GM21423 (cell line): ENCODE results near the gene PPP1R13B.
A peak's percentile ranks its signal among the peaks of the same experiment; 100 is the strongest.
"Not testable (repeated sequence)": the region's sequence is repeated elsewhere in the genome, so short reads cannot be mapped to it uniquely, and the experiment has no call there.

Experiments used
- ATAC-seq: cut with Tn5 transposase; IDR thresholded peaks from one replicate; pipeline ENCODE4 v1.9.1; 2021; ENCODE audit warnings: mild to moderate bottlenecking, moderate library complexity; ENCODE audit not compliant: unreplicated experiment

PPP1R13B gene, protein sequence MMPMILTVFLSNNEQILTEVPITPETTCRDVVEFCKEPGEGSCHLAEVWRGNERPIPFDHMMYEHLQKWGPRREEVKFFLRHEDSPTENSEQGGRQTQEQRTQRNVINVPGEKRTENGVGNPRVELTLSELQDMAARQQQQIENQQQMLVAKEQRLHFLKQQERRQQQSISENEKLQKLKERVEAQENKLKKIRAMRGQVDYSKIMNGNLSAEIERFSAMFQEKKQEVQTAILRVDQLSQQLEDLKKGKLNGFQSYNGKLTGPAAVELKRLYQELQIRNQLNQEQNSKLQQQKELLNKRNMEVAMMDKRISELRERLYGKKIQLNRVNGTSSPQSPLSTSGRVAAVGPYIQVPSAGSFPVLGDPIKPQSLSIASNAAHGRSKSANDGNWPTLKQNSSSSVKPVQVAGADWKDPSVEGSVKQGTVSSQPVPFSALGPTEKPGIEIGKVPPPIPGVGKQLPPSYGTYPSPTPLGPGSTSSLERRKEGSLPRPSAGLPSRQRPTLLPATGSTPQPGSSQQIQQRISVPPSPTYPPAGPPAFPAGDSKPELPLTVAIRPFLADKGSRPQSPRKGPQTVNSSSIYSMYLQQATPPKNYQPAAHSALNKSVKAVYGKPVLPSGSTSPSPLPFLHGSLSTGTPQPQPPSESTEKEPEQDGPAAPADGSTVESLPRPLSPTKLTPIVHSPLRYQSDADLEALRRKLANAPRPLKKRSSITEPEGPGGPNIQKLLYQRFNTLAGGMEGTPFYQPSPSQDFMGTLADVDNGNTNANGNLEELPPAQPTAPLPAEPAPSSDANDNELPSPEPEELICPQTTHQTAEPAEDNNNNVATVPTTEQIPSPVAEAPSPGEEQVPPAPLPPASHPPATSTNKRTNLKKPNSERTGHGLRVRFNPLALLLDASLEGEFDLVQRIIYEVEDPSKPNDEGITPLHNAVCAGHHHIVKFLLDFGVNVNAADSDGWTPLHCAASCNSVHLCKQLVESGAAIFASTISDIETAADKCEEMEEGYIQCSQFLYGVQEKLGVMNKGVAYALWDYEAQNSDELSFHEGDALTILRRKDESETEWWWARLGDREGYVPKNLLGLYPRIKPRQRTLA

DNA sequence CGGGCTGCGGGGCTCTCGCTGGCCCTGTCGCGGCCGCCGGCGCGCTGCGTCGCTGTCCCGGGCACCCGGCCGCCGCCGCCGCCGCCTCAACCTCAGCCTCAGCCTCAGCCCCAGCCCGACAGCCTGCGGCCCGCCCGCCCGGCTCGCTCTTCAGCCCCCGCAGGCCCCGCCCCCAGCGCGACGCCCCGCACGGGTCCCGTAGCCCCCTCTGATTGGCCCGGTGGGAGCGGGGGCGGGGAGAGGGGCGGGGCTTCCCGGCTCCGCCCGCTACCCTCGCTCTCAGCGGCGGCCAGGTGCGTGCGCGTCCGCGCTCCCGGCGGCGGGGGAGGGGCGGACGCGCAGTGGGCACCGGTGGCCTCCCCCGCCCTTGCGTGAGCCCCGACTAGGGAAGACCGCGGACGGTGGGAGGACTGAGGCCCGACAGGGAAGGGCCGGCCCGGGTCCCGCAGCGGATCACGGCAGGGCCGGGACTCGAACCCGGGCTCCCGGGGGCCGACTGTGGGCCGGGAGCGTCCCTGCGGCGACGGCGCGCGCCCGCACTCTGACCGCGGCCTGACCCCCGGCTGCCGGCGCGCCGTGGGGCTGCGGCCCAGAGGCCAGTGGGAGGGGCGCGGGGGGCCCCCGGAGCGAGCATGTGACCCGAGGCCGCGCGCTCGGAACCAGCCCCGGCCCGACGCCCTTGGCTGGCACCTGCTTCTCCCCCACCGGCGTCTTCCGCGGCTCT is at the start of gene PPP1R13B:
PPP1R13B (minus strand) TSS at position 125 of the 724 bp plus-strand sequence. CDS start 268 bp downstream, outside the sequence.
- peak; percentile 85 for ATAC-seq

DNA sequence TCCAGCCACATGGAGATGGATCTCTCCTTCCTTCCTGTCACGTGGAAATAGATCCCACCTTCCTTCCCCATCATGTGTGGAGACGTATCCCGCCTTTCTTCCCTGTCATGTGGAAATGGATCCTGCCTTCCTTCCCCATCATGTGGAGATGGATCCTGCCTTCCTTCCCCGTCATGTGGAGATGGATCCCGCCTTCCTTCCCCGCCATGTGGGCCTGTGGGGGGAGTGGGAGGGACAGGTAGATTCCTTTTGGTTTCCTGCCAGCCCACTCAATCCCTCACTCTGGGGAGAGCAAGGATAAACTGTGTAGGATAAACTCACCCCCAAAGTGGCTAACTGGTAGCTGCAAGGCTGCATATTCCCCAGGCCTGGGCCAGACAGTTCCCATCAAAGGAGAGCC is 49.2 kb upstream of the PPP1R13B start:
- ATAC-seq = no peak

DNA sequence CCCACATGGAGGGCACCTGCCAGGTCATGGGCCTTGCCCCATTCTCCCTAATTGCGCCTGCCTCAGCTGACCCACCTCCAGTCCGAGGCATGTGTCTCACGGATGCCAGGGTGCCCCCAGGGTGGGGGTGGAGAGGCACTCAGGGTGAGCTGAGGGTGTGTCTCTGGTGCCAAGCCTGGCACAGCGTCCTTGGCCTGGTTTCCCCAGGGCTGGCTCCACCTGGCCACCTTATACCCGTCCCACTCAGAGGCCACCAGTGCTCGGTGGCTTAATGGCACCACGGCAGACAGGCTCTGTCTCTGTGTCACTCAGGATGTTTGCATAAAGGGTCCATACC is 47.3 kb upstream of the PPP1R13B start:
- ATAC-seq = no peak

DNA sequence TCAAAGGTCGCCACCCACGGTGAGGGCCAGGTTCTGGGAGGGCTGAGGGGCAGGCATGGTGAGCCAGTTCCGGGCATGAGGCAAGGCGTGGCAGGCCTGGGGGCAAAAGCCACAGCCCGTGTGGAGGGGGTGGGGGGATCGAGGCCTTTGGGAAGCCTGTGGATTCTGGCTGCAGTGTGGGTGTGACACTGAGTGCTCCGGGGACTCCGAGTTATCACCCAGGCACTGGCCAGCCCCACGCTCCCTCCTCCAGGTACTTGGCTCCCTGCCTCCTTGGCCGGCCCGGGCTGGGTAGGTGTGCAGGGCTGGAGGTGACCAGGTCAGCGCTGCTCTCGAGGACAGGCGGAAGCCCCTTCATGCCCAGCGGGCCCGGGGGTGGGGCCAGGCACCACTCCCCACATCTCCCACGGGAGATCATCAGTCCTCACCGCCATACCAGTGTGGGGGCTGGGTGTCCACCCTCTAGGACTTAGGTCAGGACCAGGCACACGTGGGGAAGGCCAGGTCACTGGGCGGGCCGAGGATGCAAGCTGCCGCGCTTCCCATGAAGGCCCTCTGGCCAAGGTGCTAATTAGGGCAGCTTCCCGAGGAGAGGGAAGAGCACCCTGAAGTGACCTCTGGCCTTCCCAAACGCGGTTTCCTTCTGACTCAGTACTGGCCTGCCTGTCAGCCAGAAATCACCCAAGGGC is 46.8 kb upstream of the PPP1R13B start:
- ATAC-seq = no peak

DNA sequence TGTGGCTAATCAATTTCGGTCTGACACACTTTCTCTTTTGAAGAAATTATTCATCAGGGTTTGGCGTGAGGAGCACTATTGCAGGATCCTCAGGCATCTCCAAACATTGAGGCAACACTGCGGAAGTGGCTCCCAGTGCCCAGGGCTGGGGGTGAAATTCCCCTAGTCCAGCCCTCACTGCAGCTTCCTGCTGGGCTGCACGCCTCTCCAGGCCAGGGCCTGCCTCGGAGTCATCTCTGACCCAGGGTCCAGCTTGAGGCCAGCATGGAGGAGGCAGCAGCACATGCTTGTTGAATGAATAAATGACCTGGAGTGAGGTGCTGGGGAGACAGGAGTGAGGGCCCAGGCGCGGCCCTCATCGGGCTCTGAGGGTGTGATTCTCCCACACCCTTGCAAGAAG is 44.9 kb upstream of the PPP1R13B start:
- ATAC-seq = no peak

DNA sequence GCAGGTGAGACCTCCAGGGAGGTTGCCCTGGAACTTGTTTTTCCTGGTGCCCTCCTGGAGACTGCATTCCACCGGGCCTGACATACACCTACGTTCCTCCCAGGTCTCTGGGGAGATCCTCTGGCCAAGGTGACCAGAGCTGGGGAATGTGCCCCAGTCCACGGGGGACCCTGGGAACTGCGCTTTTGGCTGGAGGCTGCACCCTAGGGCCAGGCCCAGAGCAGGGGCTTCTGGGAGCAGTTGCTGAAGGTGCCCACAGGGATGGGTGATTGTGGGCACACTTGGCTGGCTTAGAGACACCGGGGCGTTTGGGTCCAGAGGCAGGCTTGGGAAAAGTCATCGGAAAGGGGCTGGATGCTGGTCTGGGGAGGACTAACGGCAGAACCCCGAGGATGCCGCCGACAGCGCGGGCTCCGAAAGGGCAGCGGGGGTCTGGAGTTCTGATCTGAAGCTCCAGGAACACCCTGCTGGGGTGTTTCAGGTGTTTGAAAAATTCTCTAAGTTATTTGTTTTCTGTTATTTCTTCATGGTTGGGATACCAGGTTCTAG is 44.4 kb upstream of the PPP1R13B start:
- no peak for ATAC-seq

DNA sequence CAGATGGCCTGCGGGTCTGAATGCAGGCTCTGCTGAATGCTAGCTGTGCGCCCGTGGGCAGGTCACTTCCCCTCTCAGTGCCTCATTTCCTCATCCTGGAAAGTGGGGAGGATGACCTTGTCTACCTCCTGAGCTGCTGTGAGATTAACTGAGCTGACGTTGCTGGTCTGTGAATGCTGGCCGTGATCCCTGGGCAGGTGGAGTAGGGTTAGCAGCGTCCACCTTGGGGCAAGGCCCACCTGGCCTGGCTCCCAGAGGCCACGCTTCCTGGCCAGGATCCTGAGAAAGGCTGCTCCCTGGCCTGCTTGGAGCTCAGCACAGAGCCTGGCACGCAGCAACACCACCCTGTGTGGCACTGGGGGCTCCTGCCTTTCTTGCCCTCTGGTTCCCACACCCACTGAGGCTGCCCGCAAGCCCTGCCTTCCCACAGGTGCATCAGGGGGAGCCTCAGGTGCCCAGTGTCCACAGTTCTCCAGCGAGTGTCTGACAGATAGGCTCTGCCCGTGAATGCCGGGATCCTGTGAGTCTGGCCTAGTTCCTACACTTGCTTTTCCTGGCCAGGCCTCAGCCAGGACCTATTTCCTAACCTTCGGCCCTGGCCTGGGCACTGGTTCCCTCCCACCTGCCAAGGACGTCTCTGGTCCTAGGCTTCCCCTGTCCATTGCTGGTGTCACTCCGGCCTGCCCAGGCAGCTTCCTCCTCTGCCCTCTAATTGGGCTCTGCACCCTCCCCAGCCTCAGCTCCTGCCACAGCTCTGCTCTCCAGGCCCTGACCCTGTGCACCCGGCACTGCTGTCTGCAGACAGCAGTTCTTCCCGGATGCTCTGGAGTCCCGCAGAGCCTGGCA is 43.7 kb upstream of the PPP1R13B start:
- ATAC-seq = no peak

DNA sequence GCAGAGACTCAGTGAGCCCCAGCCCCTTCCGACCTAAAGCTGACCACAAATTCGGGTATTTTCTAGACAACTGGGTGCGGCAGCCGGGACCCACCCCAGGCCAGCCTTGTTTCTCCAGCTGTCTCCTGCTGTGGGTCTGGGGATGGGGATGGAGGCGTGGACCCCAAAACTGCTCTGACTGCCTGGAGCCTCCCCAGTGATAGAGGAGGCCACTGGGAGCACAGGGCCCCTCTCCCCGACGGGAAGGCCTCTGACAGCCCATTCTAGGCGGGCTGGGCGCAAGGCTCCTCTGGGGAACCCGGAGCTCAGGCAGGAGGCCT is 42.6 kb upstream of the PPP1R13B start:
- ATAC-seq = no peak

DNA sequence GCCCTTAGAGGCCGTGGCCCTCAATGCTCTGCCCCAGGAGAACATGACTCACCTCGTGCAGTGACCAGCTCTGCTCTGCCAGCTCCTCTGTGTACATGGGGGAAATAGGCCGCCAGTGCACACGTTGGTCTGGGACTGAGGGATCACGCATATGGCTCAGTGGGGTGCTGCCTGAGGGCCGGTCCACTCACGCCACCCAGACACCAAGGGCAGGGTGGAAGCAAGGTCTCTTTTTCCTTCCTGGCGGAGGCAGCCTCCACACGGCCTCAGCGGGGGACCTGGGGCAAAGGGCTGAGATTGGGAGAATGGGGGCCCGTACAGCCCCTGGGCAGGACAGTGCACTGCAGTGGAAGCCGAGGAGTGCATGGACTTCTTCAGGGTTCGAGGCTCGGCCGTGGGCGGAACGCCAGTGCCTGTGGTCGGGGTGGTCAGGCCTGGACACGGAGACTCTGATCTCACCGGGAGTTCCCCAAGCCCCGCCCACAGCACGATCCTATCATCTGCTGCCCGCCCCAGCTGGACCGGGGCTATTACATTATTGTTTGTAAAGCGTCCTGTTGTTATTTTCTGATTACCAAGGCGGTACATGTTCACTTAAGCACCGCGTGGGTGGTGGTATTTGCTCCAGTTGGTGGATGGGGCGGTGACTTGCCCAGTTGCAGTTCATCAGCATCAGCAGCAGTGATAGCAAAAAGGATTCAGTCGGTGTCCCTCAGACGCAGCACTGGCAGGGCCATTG is 42.1 kb upstream of the PPP1R13B start:
- no peak for ATAC-seq

DNA sequence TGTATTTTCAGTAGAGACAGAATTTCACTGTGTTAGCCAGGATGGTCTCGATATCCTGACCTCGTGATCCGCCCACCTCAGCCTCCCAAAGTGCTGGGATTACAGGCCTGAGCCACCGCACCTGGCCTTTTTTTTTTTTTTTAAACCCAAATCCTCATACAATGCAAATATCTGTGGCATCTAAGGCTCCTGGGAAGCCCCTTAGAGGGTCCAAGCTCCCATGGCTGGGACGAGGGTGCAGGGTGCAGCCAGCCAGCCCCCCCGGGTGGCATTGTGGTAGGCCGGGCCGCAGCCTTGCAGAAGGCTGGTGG is 41.6 kb upstream of the PPP1R13B start:
- ATAC-seq = not testable (repeated sequence)

DNA sequence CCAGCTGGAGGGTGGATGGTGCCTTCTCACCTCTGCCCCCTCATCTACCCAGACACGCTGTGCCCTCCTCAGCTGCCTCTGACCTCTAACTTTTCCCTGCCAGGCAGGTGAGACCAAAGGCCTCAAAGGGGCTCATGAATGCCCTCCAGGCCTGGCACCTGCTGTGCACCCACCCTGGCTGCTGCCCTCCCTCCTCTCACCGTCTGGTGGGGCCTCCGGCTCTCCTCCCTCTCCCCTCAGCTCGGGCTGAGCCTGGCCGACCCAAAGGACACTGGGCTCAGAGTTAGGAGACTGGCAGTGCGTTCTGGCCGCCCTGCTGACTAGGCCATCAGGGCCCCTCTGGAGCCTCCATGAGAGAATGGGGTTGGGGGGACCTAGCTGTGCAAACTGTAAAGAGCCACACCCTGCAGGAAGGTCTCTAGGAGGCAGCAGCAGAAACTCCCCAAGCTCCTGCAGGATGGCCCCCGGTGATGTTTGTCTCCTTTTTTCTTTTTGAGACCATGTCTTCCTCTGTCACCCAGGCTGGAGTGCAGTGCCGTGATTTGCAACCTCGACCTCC is 40.3 kb upstream of the PPP1R13B start:
- ATAC-seq = no peak

DNA sequence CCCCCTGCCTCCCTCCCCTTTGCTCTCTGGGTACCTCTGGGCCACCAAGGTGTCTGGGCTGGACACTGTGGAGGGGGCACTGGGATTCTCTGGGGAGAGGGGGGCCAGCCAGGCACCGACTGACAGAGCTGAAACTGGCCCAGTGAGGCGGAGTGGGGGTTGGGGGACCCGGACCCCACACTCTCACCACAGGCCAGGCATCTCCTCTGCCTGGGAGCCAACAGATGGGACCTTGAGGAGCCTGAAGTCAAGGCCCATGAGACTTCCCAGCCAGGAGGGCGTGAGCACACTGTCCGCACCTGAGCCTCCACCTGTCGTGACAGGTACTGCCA is 39.8 kb upstream of the PPP1R13B start:
- ATAC-seq = no peak

DNA sequence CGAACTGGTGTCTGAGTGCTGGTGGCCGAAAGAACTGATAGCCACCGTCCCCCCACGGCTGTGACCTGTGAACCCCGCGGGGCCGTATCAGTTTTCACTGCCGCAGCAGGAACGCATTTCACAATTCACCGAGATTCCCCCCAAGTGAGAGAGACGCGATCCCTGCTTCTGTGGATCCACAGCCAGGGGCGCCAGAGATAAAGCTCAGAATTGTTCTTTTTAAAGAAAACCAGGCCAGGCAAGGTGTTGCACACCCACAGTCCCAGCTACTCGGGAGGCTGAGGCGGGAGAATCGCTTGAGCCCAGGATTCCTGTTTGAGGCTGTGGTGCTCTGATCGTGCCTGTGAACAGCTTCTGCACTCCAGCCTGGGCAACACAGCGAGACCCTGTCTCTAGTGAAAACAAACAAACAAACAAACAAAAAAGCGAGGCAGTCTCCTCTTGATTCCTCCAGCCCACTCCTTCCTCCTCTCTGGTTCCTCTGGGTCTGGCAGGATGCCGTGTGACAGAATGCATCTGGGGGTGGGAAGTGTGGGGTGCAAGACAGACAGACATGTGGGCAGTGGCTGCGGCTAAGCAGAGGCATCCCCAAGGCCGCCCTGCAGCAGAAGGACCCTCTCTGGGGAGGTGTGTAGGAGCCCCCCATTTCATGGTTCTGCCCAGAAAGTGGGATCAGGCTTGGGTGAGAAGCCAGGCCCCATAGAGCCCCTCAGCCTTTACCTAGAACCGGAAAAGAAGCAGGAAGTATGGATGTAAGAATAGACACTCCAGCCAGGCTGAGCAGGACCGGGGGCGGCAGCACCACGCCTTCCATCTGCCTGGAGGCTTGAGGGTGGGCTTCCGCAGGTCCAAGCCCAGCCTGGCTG is 39.2 kb upstream of the PPP1R13B start:
- no peak for ATAC-seq

DNA sequence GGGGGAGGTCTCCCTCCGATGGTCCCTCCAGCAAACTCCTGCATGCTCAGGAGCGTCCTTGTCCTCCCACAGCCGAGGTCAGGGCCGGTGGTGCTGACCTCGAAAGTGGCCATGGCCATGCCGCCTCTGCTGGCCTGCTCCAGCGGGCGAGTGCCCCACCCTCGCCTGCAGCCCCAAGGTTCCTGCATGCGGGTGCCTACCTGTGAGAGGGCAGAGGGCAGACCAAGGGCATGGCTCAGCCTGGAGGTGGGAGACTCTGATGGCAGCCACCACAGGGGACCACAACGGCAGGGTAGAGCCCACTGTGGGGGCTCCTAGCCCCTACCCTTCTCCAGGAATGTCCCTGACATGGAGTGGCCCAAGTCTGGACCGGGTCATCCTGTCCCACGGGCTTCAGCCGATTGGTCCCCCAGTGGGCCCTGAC is 38.1 kb upstream of the PPP1R13B start:
- ATAC-seq = no peak

DNA sequence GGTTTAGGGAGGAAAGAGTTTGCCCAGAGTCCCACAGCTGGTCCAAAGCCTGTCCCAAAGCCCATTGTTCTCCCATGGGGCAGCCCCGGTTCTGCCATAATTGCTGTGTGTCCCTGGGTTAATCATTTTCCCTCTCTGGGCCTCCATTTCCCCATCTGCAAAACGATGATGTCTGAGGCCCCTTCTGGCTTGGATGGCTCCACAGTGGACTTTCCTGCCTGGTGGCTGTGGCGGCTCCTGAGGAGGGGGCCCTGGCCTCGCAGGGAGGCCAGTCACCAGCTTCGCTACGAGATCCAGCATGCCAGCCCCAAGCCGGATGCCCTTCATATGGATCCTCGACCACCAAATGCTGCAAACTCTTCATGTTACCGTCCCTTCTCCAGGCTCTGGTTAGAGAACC is 37.5 kb upstream of the PPP1R13B start:
- no peak for ATAC-seq

DNA sequence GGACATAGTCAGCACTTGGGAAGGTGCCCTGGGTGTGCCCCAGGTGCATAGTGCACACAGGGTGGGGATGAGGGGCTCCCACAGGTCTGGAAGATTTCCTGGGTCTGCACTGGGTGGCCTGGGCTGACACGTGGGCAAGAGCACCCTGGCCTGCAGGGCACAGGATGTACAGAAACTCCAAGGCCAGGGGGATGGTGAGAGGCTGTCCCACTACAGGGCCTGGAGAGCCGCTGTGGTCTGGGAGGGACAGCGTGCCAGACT is 35.8 kb upstream of the PPP1R13B start:
- ATAC-seq = no peak

DNA sequence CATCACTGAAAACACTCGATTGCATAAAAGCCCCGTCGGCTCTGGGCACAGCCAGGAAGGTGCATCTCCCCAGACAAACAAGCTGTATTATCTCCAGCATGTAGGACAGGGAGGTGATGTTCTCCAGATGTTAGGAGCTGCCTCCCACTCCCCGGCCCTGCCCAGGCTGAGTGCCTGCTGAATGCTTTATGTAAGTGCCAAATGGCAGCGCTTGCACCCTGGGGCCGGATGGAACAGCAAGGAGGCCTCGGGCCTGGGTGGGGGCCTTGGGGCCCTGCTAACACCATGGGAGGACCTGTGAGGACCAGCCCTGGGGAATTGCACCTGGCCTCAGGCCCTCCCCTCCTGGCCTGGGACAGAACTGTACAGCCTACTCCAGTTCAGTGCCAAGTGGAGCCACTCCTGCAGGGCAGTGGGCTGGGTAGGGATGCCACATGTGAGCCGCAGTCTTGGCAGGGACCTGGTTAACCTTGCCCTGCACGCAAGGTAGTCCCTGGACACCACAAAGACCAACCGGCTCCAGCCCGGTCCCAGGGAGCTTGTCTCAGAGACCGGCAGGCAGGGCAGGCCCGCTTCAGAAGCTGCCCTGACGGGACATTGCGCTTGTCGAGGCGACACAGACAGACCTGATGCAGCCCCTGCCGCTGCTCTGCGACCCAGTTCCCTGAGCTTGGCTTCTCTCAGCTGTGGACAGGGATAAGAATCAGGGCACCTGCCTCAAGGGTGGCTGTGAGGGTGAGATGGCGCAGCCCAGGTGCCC is 35.3 kb upstream of the PPP1R13B start:
- ATAC-seq = no peak
